ENCODE results near the gene CHCHD3.

GRCh38 chr7:133009426-133010252, 72.3 kb downstream of the CHCHD3 start:
- TF ChIP-seq, protein P1, sequence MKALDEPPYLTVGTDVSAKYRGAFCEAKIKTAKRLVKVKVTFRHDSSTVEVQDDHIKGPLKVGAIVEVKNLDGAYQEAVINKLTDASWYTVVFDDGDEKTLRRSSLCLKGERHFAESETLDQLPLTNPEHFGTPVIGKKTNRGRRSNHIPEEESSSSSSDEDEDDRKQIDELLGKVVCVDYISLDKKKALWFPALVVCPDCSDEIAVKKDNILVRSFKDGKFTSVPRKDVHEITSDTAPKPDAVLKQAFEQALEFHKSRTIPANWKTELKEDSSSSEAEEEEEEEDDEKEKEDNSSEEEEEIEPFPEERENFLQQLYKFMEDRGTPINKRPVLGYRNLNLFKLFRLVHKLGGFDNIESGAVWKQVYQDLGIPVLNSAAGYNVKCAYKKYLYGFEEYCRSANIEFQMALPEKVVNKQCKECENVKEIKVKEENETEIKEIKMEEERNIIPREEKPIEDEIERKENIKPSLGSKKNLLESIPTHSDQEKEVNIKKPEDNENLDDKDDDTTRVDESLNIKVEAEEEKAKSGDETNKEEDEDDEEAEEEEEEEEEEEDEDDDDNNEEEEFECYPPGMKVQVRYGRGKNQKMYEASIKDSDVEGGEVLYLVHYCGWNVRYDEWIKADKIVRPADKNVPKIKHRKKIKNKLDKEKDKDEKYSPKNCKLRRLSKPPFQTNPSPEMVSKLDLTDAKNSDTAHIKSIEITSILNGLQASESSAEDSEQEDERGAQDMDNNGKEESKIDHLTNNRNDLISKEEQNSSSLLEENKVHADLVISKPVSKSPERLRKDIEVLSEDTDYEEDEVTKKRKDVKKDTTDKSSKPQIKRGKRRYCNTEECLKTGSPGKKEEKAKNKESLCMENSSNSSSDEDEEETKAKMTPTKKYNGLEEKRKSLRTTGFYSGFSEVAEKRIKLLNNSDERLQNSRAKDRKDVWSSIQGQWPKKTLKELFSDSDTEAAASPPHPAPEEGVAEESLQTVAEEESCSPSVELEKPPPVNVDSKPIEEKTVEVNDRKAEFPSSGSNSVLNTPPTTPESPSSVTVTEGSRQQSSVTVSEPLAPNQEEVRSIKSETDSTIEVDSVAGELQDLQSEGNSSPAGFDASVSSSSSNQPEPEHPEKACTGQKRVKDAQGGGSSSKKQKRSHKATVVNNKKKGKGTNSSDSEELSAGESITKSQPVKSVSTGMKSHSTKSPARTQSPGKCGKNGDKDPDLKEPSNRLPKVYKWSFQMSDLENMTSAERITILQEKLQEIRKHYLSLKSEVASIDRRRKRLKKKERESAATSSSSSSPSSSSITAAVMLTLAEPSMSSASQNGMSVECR (CRISPR knock-in tag; IDR thresholded peaks at IDR 0.05) = no peak
- TF ChIP-seq SRF (CRISPR knock-in tag; IDR thresholded peaks at IDR 0.05) = no peak
- TF ChIP-seq KAT7 (CRISPR knock-in tag; IDR thresholded peaks at IDR 0.05; ENCODE audit: borderline replicate concordance) = no peak
- no peak for TF ChIP-seq CEBPB (tag; IDR thresholded peaks at IDR 0.05)
- TF ChIP-seq RCOR1 (IDR thresholded peaks at IDR 0.05; ENCODE audit: borderline replicate concordance in 1 of 2, low read depth in 2 of 2, low read length in 2 of 2) = no peak
- TF ChIP-seq, protein P2, sequence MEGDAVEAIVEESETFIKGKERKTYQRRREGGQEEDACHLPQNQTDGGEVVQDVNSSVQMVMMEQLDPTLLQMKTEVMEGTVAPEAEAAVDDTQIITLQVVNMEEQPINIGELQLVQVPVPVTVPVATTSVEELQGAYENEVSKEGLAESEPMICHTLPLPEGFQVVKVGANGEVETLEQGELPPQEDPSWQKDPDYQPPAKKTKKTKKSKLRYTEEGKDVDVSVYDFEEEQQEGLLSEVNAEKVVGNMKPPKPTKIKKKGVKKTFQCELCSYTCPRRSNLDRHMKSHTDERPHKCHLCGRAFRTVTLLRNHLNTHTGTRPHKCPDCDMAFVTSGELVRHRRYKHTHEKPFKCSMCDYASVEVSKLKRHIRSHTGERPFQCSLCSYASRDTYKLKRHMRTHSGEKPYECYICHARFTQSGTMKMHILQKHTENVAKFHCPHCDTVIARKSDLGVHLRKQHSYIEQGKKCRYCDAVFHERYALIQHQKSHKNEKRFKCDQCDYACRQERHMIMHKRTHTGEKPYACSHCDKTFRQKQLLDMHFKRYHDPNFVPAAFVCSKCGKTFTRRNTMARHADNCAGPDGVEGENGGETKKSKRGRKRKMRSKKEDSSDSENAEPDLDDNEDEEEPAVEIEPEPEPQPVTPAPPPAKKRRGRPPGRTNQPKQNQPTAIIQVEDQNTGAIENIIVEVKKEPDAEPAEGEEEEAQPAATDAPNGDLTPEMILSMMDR (IDR thresholded peaks at IDR 0.05 in 2 of 3, conservative IDR thresholded peaks at IDR 0.05 in 1 of 3; ENCODE audit: insufficient read depth in 2 of 3, low read depth in 1 of 3, low read length in 3 of 3) = no peak
- no peak for TF ChIP-seq THAP12 (CRISPR knock-in tag; IDR thresholded peaks at IDR 0.05)
- TF ChIP-seq ZNF584 (CRISPR knock-in tag; IDR thresholded peaks at IDR 0.05; ENCODE audit: low read depth) = no peak

Data from K562 (cell line).